HG03095 (cell line): ENCODE data around the gene FUT2.
"Not testable (repeated sequence)": the region's sequence is repeated elsewhere in the genome, so short reads cannot be mapped to it uniquely, and the experiment has no call there.

Experiments used
- ATAC-seq: cut with Tn5 transposase; IDR thresholded peaks from one replicate; pipeline ENCODE4 v1.9.1; 2021; ENCODE audit warnings: moderate library complexity; ENCODE audit not compliant: unreplicated experiment

The FUT2 gene

DNA sequence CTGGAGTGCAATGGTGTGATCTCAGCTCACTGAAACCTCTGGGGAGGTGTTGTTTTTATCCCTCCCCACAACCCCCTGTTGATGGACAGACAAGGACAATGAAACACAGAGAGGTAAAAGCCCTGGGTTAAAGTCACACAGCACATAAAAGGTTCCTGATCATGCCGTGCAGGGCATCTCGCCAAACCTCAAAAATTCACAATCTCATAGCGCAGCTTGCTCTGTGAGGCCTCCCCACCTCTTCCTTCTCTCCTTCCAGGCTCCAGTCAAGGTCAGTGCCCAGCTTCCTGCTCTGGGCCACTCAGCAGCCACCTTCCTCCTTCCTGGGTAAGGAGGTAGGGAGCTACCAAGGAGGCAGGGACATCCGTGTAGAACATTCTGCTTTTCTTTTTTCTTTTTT is 2.3 kb downstream of the FUT2 start:
- no peak for ATAC-seq

- ATAC-seq, result no peak
These were observed 6.9 kb downstream of the FUT2 start for GRCh38 chr19:48702701-48703100.

- no peak for ATAC-seq
These were observed 7.5 kb downstream of the FUT2 start for GRCh38 chr19:48703316-48703715.

DNA sequence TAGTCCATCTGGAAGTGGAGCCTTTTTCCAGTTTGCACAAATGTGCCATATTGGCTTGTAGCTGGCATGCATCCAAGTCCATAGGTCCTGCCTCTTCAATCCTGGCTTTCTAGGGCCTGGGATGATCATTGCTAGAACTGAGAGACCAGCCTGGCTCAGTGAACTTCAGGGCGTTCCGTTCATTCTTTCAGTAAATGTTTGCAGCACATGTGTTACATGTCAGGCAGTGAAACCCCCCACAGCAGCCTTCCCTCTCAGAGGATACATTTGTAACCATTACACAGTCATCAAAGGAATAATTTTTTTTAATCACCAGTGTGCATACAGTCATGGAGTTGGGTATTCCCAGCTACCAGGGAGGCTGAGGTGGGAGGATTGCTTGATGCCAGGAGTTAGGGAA is 9.7 kb downstream of the FUT2 start:
- ATAC-seq, result no peak

- ATAC-seq, result no peak
These were observed 12.7 kb downstream of the FUT2 start for GRCh38 chr19:48708471-48708870.

- ATAC-seq, result no peak
These were observed 15.4 kb downstream of the FUT2 start for GRCh38 chr19:48711106-48711662.

DNA sequence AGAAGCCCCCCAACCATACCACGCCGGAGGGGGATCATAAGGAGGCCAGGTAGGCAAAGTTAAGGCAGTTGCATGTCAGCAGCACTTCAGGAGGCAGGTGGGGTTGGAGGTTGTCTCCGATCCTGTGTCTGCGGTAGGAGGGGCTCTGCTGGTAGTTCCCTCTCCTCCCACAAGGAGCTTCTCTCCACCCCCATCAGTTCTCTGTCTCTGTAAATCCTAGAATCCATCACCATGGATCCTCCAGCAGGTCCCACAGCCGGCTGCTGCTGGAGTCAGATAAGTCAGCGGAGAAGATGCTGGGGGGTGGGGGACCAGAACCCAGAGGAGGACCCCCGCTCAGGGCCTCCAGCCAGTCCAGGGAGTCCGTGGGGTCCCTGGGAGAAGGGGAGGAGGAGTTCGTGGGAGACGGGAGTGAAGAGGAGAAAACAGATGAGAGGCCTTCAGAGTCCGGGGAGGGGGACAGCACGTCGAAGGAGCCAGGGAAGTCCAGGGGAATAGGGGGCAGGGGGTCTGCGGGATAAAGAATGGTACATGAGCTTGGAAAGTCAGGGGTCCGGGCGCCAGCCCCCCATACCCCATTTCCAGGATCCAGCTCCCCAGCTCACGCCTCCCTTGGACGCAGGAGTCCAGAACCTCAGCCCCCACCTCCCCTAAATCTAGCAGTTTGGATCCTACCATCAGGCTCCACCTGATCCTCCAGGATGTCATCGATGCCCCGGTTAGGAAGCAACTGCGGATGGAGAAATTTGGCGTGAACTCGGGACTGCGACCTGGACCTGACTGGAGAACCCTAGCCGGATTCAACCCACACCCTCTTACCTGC is 17.5 kb downstream of the FUT2 start:
- no peak for ATAC-seq

DNA sequence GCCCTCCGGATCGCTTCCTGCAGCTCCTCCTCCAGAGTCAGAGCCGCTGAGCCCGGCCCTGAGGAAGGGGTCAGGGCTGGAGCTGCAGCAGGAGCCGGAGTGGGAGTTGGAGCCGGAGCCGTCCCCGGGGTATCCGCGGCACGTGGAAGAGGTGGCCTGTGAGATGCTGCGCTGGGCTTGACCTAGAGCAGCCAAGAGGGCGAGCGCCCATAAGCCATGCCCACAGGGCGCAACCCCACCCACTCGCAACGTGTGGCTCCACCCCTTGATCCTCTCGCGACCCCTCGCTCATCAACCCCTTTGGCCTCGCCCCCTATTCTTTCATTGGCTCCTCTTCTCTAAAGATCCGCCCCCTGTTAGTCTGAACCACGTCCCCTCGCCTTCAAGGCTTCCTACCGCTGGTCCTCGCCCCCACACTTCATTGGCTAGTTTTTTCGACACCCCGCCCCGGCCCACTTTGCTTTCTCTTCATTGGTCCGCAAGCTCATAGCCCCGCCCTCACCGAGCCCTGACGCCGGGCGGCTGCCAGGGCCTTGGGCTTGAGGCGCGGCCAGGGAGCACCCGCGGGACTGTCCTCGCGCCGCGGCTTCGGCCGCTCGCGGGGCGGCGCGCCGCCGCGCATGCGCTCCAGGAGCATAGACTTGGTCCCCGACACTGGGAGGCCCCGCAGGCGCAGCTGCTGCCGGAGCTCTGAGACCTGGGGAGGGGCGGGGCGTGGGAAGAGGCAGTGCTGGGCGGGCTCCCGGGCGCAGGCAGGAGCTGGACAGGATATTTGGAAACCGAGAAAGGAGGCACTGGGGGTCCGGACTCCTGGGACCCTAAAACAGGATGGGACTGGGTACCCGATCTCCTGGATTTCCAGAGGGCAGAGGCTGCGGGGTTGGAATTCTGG is 18.3 kb downstream of the FUT2 start:
- peak; percentile 87 for ATAC-seq

DNA sequence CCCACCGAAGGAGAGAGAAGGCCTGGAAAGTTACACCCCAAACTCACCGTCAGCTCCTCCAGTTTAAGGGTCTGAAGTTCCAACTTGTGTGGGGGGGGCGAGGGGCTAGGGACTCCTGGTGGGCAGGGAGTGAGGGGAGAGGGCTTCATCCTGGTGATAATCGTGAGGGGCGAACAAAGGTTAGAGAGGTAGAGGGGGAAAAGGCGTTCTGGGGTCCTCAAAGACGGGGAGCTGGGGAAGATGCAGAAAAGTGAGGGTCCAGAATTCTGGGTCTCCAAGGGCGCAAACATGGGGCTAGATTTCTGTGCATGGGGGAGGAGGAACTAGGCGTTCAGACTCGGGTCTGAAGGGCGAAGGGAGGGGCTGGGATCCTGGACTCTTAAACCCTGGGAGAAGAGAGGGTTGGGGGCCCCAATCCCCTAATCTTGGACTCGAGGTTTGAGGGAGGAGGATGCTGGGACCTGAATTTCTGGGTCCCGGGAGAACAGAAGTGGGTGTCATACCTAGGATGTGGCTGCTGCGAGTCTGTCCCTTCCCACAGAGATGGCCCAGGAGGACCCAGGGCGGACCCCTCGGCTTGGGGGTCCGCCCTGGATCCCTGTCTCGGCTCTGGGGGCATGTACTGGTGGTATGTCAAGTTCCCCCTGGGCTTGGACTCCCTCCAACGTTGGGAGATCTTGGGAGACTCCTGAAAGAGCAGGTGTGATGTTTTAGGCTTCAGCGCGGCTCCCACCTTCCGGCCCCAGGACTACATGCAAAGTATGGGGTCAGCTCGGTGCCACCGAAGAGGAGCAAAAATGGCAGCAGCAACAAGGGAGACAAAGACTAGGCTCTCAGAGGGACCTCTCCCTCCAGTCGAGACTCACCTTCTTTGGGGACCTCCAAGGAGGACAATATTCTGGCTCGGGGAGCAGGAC is 19.2 kb downstream of the FUT2 start:
- no peak for ATAC-seq

DNA sequence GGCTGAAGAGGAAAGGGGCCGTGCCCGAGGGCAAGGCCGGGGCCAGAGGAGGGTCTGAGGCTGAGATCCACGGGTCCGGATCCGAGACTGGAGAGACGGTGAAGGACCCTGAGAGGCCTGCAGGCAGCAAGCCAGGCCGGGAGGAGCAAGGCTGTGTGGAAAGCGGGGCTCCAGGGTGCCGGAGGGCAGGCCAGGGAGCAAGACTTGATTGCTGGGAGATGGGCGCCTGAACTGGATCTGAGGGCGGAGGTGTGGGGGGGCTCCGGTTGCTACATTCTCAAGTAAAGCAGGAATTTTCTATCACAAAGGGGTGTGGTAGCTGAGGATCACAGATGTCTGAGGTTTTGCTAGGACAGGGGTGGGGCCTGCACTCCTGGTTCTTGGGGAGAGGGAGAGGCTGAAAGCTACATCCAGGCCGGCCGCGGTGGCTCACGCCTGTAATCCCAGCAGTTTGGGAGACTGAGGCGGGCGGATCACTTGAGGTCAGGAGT is 20.0 kb downstream of the FUT2 start:
- no peak for ATAC-seq

- no peak for ATAC-seq
These were observed 21.0 kb downstream of the FUT2 start for GRCh38 chr19:48716562-48717291.

GRCh38 chr19:48718106-48718505 is 22.3 kb downstream of the FUT2 start:
- not testable (repeated sequence) for ATAC-seq

- ATAC-seq, result no peak
These were observed 23.0 kb downstream of the FUT2 start for GRCh38 chr19:48718711-48719231.

DNA sequence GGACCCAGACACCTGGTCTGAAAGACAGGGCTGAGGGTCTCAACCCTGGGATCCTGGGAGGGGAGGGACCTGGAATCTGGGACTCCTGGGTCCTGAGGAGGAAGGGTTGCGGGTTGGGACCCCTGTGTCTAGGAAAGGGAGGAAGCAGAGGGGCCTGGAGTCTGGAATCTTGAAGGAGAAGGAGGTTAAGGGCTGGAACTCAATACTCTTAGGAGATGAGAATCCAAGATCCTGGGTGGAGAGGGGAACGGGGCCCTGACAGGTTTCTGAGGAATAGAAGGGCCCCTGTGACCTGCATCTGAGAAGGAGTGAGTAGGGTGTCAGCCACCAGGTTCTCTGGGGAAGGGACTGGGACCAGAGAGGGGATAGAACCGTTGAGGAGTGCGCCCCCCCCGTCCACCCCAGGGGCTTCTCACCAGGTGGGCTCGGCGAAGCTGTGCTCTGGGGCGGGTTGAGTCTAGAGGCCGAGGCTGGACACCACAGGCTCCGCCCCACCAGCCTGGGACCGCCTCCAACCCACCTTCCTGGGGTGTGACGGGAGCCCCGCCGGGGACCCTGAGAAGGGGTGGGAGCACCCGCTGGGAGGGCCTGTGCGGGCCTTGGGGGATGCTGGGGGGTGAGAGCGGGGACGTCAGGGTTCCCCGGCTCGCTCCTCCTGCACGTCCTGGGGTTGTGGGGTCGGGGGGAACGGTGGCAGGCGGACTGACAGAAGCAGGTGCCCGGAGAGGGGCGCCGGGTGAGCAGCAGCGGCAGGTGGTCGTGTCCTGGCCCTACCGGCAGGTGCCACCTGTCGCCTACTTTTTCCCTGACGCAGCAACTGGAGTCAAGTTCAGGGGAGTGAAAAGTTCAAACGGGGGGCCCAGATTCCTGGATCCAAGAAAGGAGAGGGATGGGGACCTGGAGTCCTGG is 23.7 kb downstream of the FUT2 start, which contains the start of gene MAMSTR:
TSS of gene MAMSTR (minus strand) at position 463 of the 909 bp plus-strand sequence. CDS start 694 bp downstream, outside the sequence.
- no peak for ATAC-seq

DNA sequence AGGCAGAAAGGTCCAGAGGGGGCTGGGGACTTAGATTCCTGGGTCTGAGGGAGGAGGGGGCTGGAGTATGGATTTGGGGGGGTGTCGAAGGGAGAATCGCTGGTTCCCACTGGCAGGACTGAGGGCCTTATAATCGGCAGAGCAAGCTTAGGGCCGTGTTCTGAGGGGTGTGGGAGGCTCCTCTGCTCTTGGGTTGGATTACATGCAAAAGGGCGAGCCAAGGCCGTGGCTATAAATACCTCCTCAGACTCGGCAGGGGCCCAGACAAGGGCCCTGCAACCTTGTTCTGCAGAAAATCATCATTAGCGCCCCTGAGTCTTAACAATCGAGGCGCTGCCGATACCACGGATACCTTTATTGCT is 24.5 kb downstream of the FUT2 start:
- ATAC-seq, result no peak

DNA sequence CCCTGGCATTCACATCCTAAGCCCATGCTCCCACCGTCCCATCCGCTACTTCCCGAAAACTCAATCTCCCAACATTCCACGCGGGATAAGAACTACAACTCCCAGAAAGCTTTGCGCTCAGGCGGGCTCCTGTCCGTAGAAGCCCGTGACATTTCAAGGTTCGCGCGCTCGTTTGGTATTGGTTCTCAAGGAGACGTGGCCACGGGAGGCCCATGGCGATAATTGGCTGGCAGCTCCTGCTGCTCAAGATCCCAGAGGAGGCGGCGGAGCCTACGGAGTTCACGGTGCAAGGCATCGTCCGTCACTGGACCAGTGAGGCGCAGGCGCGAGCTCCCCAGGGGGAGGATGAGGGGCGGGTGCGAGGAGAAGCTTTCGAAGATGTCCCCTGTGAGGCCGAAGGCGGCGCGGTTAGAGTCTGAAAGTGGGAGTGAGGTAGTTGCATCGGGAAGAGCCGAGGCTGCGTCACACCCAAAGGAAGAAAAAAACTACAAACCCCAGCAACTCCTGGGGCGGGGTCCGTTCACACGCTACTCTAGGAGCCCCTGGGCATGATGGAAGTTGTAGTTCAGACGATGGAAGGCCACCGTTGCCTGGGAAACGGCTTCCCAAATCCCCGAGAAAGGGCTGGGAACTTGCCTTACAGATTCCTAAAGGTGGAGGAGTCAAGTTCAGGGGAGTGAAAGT is 25.0 kb downstream of the FUT2 start:
- peak; percentile 73 for ATAC-seq

GRCh38 chr19:48722196-48722708 is 26.5 kb downstream of the FUT2 start:
- ATAC-seq, result no peak
